Measurements from ENCODE around the gene PREP. TPM values are rescaled to one million over a fixed set of nuclear protein-coding genes. Genes with fewer than 3 reads are reported as not detected.

PREP gene
- total RNA-seq, 2 donors from 2014 or later, result 48.1 to 61.0 TPM

GRCh38 chr6:105382496-105382895 is 20.4 kb downstream of the PREP start:
- Mint-ChIP-seq H3K27ac (no peak overlapping the region), H3K36me3 (peaks cover 6% of the 10 kb centered on the region), H3K4me1 (ENCODE audit: low read depth in 2 of 2) (peaks cover 49 to 61% of the 10 kb centered on the region in 2 donors), H3K9me3 (no peaks in the 10 kb centered on the region), H3K4me3 (no peak overlapping the region), H3K27me3 (no peaks in the 10 kb centered on the region)
- DNase-seq (ENCODE audit: low spot score) (no peak), ATAC-seq (no peak)

- ATAC-seq (no peak), DNase-seq (ENCODE audit: low spot score) (no peak)
- H3K27ac Mint-ChIP-seq, result no peak overlapping the region
- H3K4me3 Mint-ChIP-seq, result no peak overlapping the region
- H3K4me1 Mint-ChIP-seq (ENCODE audit: low read depth in 2 of 2), result peaks cover 44 to 55% of the 10 kb centered on the region in 2 donors
- no peaks in the 10 kb centered on the region for H3K27me3 Mint-ChIP-seq
- no peaks in the 10 kb centered on the region for H3K9me3 Mint-ChIP-seq
- no peaks in the 10 kb centered on the region for H3K36me3 Mint-ChIP-seq
Measured at GRCh38 chr6:105380634-105381033, 22.2 kb downstream of the PREP start.

- Mint-ChIP-seq H3K9me3 (no peaks in the 10 kb centered on the region), H3K27me3 (no peaks in the 10 kb centered on the region), H3K4me3 (no peak overlapping the region), H3K4me1 (ENCODE audit: low read depth in 2 of 2) (peaks cover 19 to 28% of the 10 kb centered on the region in 2 donors), H3K36me3 (peaks cover 6% of the 10 kb centered on the region), H3K27ac (no peak overlapping the region)
- DNase-seq (ENCODE audit: low spot score) (no peak), ATAC-seq (no peak)
Measured at GRCh38 chr6:105375797-105376196, 27.1 kb downstream of the PREP start.

- Mint-ChIP-seq H3K9me3 (no peaks in the 10 kb centered on the region), H3K4me3 (no peak overlapping the region), H3K27me3 (no peaks in the 10 kb centered on the region), H3K4me1 (ENCODE audit: low read depth in 2 of 2) (peaks cover 5 to 16% of the 10 kb centered on the region in 2 donors), H3K36me3 (peaks cover 13% of the 10 kb centered on the region), H3K27ac (no peak overlapping the region)
- ATAC-seq (no peak), DNase-seq (ENCODE audit: low spot score) (no peak)
Measured at GRCh38 chr6:105374010-105374420, 28.9 kb downstream of the PREP start.

- Mint-ChIP-seq H3K27me3 (no peaks in the 10 kb centered on the region), H3K4me3 (no peak overlapping the region), H3K4me1 (ENCODE audit: low read depth in 2 of 2) (peaks cover 5 to 14% of the 10 kb centered on the region in 2 donors), H3K36me3 (peaks cover 13% of the 10 kb centered on the region), H3K27ac (peak overlapping the region in 1 of 2 donors; percentile 61), H3K9me3 (no peaks in the 10 kb centered on the region)
- ATAC-seq (no peak), DNase-seq (ENCODE audit: low spot score) (no peak)
Measured at GRCh38 chr6:105373481-105373880, 29.4 kb downstream of the PREP start.

GRCh38 chr6:105372849-105373182 is 30.1 kb downstream of the PREP start:
- Mint-ChIP-seq H3K4me3 (no peak overlapping the region), H3K4me1 (ENCODE audit: low read depth in 2 of 2) (peaks cover 3 to 10% of the 10 kb centered on the region in 2 donors), H3K36me3 (peaks cover 16% of the 10 kb centered on the region), H3K9me3 (no peaks in the 10 kb centered on the region), H3K27ac (no peak overlapping the region), H3K27me3 (no peaks in the 10 kb centered on the region)
- no peak for DNase-seq (ENCODE audit: low spot score)
- ATAC-seq, result no peak

GRCh38 chr6:105372142-105372848 is 30.6 kb downstream of the PREP start:
- Mint-ChIP-seq H3K27me3 (no peaks in the 10 kb centered on the region), H3K36me3 (peaks cover 19% of the 10 kb centered on the region), H3K4me3 (no peak overlapping the region), H3K27ac (no peak overlapping the region), H3K9me3 (no peaks in the 10 kb centered on the region), H3K4me1 (ENCODE audit: low read depth in 2 of 2) (peaks cover under 1 to 7% of the 10 kb centered on the region in 2 donors)
- ATAC-seq (no peak), DNase-seq (ENCODE audit: low spot score) (no peak)

GRCh38 chr6:105370351-105370750 is 32.5 kb downstream of the PREP start:
- no peak for DNase-seq (ENCODE audit: low spot score)
- H3K36me3 Mint-ChIP-seq, result peaks cover 30% of the 10 kb centered on the region
- no peak for ATAC-seq
- no peaks in the 10 kb centered on the region for H3K9me3 Mint-ChIP-seq
- peaks cover 7 to 15% of the 10 kb centered on the region in 2 donors for H3K4me1 Mint-ChIP-seq (ENCODE audit: low read depth in 2 of 2)
- no peak overlapping the region for H3K4me3 Mint-ChIP-seq
- H3K27me3 Mint-ChIP-seq, result no peaks in the 10 kb centered on the region
- no peak overlapping the region for H3K27ac Mint-ChIP-seq

- Mint-ChIP-seq H3K27me3 (no peaks in the 10 kb centered on the region), H3K4me3 (no peak overlapping the region), H3K4me1 (ENCODE audit: low read depth in 2 of 2) (peaks cover 13 to 21% of the 10 kb centered on the region in 2 donors), H3K36me3 (peaks cover 30% of the 10 kb centered on the region), H3K9me3 (no peaks in the 10 kb centered on the region), H3K27ac (no peak overlapping the region)
- DNase-seq (ENCODE audit: low spot score), result no peak
- ATAC-seq, result no peak
Measured at GRCh38 chr6:105369145-105369544, 33.7 kb downstream of the PREP start.

- Mint-ChIP-seq H3K9me3 (no peaks in the 10 kb centered on the region), H3K4me3 (peak overlapping the region; percentile 46), H3K36me3 (peaks cover 29% of the 10 kb centered on the region), H3K4me1 (ENCODE audit: low read depth in 2 of 2) (peaks cover 29 to 30% of the 10 kb centered on the region in 2 donors), H3K27ac (peak overlapping the region in 1 of 2 donors; percentile 10), H3K27me3 (no peaks in the 10 kb centered on the region)
- ATAC-seq (peak; percentile 80 to 85), DNase-seq (ENCODE audit: low spot score) (no peak)
Measured at GRCh38 chr6:105364243-105364642, 38.6 kb downstream of the PREP start.

- ATAC-seq, result no peak
- DNase-seq (ENCODE audit: low spot score), result no peak
- Mint-ChIP-seq H3K27me3 (no peaks in the 10 kb centered on the region), H3K4me1 (ENCODE audit: low read depth in 2 of 2) (peaks cover 34% of the 10 kb centered on the region in 2 donors), H3K36me3 (peaks cover 32% of the 10 kb centered on the region), H3K4me3 (peak overlapping the region; percentile 46), H3K27ac (peak overlapping the region in 1 of 2 donors; percentile 10), H3K9me3 (no peaks in the 10 kb centered on the region)
Measured at GRCh38 chr6:105363100-105363754, 39.7 kb downstream of the PREP start.

GRCh38 chr6:105359419-105360370 is 43.2 kb downstream of the PREP start:
- H3K9me3 Mint-ChIP-seq, result no peaks in the 10 kb centered on the region
- peaks cover 39% of the 10 kb centered on the region for H3K36me3 Mint-ChIP-seq
- H3K4me1 Mint-ChIP-seq (ENCODE audit: low read depth in 2 of 2), result peaks cover 25 to 26% of the 10 kb centered on the region in 2 donors
- DNase-seq (ENCODE audit: low spot score) (no peak), ATAC-seq (peak in 1 of 2 donors; percentile 69)
- H3K27ac Mint-ChIP-seq, result peak overlapping the region; percentile 30 to 82
- peak overlapping the region; percentile 47 for H3K4me3 Mint-ChIP-seq
- H3K27me3 Mint-ChIP-seq, result no peaks in the 10 kb centered on the region

GRCh38 chr6:105357165-105357564 is 45.7 kb downstream of the PREP start:
- Mint-ChIP-seq H3K4me1 (ENCODE audit: low read depth in 2 of 2) (peaks cover 9 to 12% of the 10 kb centered on the region in 2 donors), H3K27ac (no peak overlapping the region), H3K36me3 (peaks cover 41% of the 10 kb centered on the region), H3K27me3 (no peaks in the 10 kb centered on the region), H3K4me3 (no peak overlapping the region), H3K9me3 (no peaks in the 10 kb centered on the region)
- ATAC-seq (no peak), DNase-seq (ENCODE audit: low spot score) (no peak)

Data from natural killer cell treated with Interleukin-12 subunit alpha and Interleukin-12 subunit beta and Interleukin-15 and Interleukin-18, amount 100 ng/mL, for 72 hours (primary cell).